Activated B cell treated with CpG ODN at 0.5 μM for 24 hours (primary cell): ENCODE data around the gene NCAM2. TPM values are rescaled to one million over a fixed set of nuclear protein-coding genes. Genes with fewer than 3 reads are reported as not detected.

Source experiments
- ATAC-seq: fragments of 200-7000 bp; cut with Tn5 transposase; one replicate; pipeline ENCODE4 v1.10.0; 2021; ENCODE audit warnings: low read depth, mild to moderate bottlenecking, moderate library complexity
- CTCF ChIA-PET: fragments of 350-600 bp; sonication (Branson Sonifier 250); formaldehyde crosslinking; loops from one replicate; lab custom pipeline; 2021; ENCODE audit warnings: antibody characterized with exemption; lab: Charles Lee
- POLR2A ChIA-PET: fragments of 350-600 bp; sonication (Branson Sonifier 250); formaldehyde crosslinking; loops from one replicate; lab custom pipeline; 2021; ENCODE audit warnings: antibody characterized with exemption; lab: Charles Lee
- DNase-seq: peaks from one replicate; pipeline ENCODE4 v3.0.0; 2022
- H3K27ac Mint-ChIP-seq: one replicate; pipeline ENCODE4 v1.8.0; 2020; ENCODE audit warnings: mixed read lengths
- H3K27me3 Mint-ChIP-seq: one replicate; pipeline ENCODE4 v1.8.0; 2021; ENCODE audit warnings: mixed read lengths
- H3K36me3 Mint-ChIP-seq: one replicate; pipeline ENCODE4 v1.8.0; 2021; ENCODE audit warnings: low read depth, mixed read lengths
- H3K4me1 Mint-ChIP-seq: one replicate; pipeline ENCODE4 v1.8.0; 2021; ENCODE audit warnings: mixed read lengths
- H3K4me3 Mint-ChIP-seq: one replicate; pipeline ENCODE4 v1.8.0; 2020; ENCODE audit warnings: mild to moderate bottlenecking, mixed read lengths
- H3K9me3 Mint-ChIP-seq: one replicate; pipeline ENCODE4 v1.8.0; 2020; ENCODE audit warnings: mixed read lengths
- CTCF ChIP-seq: fragments of 200-600 bp; IDR thresholded peaks from one replicate; pipeline ENCODE4 v1.8.0; 2022; ENCODE audit warnings: antibody characterized with exemption, mild to moderate bottlenecking
- intact Hi-C: fragments of 100-400 bp; cut with micrococcal nuclease; formaldehyde crosslinking; loops from one replicate; pipeline ENCODE4 v1.15.1; 2024
- total RNA-seq: library from RNA; stranded (reverse); gene quantifications from 2 replicates; pipeline ENCODE4 v1.2.3, GENCODE V29; 2022

NCAM2 gene
- total RNA-seq, 1 donor from 2014 or later, result not detected

- Mint-ChIP-seq H3K27me3 (no peaks in the 10 kb centered on the region), H3K27ac (no peak overlapping the region), H3K9me3 (peaks cover 3% of the 10 kb centered on the region), H3K4me1 (no peaks in the 10 kb centered on the region), H3K4me3 (no peak overlapping the region), H3K36me3 (no peaks in the 10 kb centered on the region)
- intact Hi-C loops, result no loop called here
- ATAC-seq (no peak), DNase-seq (no peak)
- ChIA-PET CTCF (no interaction called here), POLR2A (no interaction called here)
- no peak for TF ChIP-seq CTCF
Observed at GRCh38 chr21:21439761-21440160, 441.6 kb downstream of the NCAM2 start.

GRCh38 chr21:21457077-21457476, 458.9 kb downstream of the NCAM2 start:
- Mint-ChIP-seq H3K27ac (no peak overlapping the region), H3K27me3 (no peaks in the 10 kb centered on the region), H3K4me3 (no peak overlapping the region), H3K9me3 (peaks cover 6% of the 10 kb centered on the region), H3K4me1 (no peaks in the 10 kb centered on the region), H3K36me3 (no peaks in the 10 kb centered on the region)
- TF ChIP-seq CTCF, result no peak
- ChIA-PET CTCF (no interaction called here), POLR2A (no interaction called here)
- DNase-seq, result no peak
- ATAC-seq, result no peak
- intact Hi-C loops, result no loop called here

- ChIA-PET CTCF (no interaction called here), POLR2A (no interaction called here)
- Mint-ChIP-seq H3K36me3 (no peaks in the 10 kb centered on the region), H3K4me3 (no peak overlapping the region), H3K4me1 (no peaks in the 10 kb centered on the region), H3K9me3 (peaks cover 6% of the 10 kb centered on the region), H3K27me3 (no peaks in the 10 kb centered on the region), H3K27ac (no peak overlapping the region)
- intact Hi-C loops, result no loop called here
- no peak for TF ChIP-seq CTCF
- no peak for ATAC-seq
- no peak for DNase-seq
Observed at GRCh38 chr21:21458124-21458631, 460.0 kb downstream of the NCAM2 start.

- ChIA-PET CTCF (no interaction called here), POLR2A (no interaction called here)
- DNase-seq (no peak), ATAC-seq (no peak)
- no peaks in the 10 kb centered on the region for H3K27me3 Mint-ChIP-seq
- no peak overlapping the region for H3K4me3 Mint-ChIP-seq
- no peak overlapping the region for H3K27ac Mint-ChIP-seq
- no peaks in the 10 kb centered on the region for H3K36me3 Mint-ChIP-seq
- H3K4me1 Mint-ChIP-seq, result no peaks in the 10 kb centered on the region
- peaks cover 6% of the 10 kb centered on the region for H3K9me3 Mint-ChIP-seq
- TF ChIP-seq CTCF, result no peak
- intact Hi-C loops, result no loop called here
Observed at GRCh38 chr21:21460979-21461378, 462.8 kb downstream of the NCAM2 start.

GRCh38 chr21:21463456-21463855, 465.2 kb downstream of the NCAM2 start:
- Mint-ChIP-seq H3K9me3 (peaks cover 2% of the 10 kb centered on the region), H3K27me3 (no peaks in the 10 kb centered on the region), H3K4me1 (no peaks in the 10 kb centered on the region), H3K4me3 (no peak overlapping the region), H3K36me3 (no peaks in the 10 kb centered on the region), H3K27ac (no peak overlapping the region)
- DNase-seq (no peak), ATAC-seq (no peak)
- TF ChIP-seq CTCF, result no peak
- intact Hi-C loops, result no loop called here
- ChIA-PET CTCF (no interaction called here), POLR2A (no interaction called here)
